Hematopoietic multipotent progenitor cell treated with erythropoietin and hydrocortisone succinate and interleukin-3 and kit ligand, for 4 days (in vitro differentiated cells): ENCODE results near the gene PRTG.
A peak's percentile ranks its signal among the peaks of the same experiment; 100 is the strongest.
"Not testable (repeated sequence)": the region's sequence is repeated elsewhere in the genome, so short reads cannot be mapped to it uniquely, and the experiment has no call there.

ENCODE experiments used
- DNase-seq: peaks from one replicate; pipeline ENCODE4 v3.0.0-alpha.2; 2015

The PRTG gene

GRCh38 chr15:55742927-55743728, at the start of gene PRTG:
Gene PRTG, minus strand, starts transcription at chr15:55743152. Its CDS starts 221 bp downstream, at chr15:55742931.
- DNase-seq, result peak; percentile 25

DNA sequence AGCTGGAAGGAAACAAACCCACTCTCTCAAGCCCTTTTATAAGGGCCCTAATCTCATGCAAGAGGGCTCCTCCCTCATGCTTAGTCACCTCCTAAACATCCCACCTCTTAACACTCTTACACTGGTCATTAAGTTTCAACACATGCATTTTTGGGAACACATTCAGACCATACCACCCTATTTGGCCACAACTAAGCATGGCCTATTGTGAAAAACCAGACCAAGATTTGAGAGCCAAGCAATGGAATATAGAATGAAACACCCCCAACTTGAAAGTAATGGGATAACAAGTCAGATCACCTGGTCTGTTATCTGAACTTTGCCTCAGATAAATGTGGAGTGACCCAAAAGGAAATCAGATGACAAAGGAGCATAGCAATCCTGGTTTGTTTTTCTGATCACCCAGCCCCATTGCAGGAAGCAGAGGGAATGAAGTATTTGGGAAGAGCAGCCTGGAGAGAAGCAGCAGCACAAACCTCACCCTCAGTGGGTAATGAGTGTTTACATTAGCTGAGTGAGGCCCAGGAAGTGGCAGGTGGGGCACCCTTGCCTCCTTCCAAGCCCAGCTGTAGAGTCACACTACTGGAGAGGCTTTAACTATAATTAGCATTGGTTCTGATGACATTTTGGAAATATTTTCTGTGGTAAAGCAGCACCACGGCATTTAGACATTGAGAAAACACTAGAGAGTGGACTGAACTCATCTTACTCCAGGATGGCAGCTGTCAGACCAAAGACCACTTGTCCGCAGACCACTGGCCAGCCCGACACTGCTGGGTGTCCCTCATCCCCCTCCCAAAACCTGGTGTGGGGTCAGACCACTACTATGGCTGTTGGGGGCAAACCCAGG, 48.8 kb upstream of the PRTG start:
- no peak for DNase-seq

GRCh38 chr15:55789066-55789660, 46.2 kb upstream of the PRTG start:
- DNase-seq, result peak; percentile 42

GRCh38 chr15:55786341-55786740, 43.4 kb upstream of the PRTG start:
- DNase-seq, result no peak

DNA sequence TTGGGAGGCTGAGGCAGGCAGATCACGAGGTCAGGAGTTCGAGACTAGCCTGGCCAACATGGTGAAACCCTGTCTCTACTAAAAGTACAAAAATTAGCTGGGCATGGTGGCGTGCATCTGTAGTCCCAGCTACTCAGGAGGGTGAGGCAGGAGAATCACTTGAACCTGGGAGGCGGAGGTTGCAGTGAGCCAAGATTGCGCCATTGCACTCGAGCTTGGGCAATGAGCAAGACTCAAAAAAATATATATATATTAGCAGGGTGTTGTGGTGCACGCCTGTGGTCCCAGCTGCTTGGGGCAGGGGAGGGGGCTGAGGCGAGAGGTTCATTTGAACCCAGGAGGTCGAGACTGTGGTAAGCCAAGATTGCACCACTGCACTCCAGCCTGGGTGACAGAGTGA, 42.6 kb upstream of the PRTG start:
- not testable (repeated sequence) for DNase-seq

DNA sequence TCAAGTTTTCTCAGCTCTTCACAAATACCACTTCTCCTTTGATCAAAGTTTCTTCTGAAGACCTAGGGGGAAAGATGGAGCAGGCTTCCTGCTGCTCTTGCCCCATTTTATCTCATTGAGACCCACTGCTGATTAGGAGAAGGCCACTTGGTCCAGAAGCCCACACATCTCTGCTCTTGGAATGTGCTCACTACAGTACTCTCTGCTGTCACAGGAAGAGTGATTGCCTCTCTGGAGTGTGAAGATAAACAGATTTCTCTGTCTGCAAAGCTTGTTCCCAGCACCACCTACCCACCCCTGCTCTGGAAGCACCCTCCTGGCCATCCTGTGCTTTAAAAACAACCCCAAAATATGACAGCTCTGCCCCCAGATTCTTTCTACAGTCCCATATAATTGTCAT, 41.3 kb upstream of the PRTG start:
- peak; percentile 5 for DNase-seq

GRCh38 chr15:55782901-55783300, 39.9 kb upstream of the PRTG start:
- no peak for DNase-seq

- DNase-seq, result no peak
Measured at GRCh38 chr15:55780292-55780691, 37.3 kb upstream of the PRTG start.

- no peak for DNase-seq
Measured at GRCh38 chr15:55778932-55779331, 36.0 kb upstream of the PRTG start.

GRCh38 chr15:55775316-55775715, 32.4 kb upstream of the PRTG start:
- DNase-seq, result peak; percentile 22

DNA sequence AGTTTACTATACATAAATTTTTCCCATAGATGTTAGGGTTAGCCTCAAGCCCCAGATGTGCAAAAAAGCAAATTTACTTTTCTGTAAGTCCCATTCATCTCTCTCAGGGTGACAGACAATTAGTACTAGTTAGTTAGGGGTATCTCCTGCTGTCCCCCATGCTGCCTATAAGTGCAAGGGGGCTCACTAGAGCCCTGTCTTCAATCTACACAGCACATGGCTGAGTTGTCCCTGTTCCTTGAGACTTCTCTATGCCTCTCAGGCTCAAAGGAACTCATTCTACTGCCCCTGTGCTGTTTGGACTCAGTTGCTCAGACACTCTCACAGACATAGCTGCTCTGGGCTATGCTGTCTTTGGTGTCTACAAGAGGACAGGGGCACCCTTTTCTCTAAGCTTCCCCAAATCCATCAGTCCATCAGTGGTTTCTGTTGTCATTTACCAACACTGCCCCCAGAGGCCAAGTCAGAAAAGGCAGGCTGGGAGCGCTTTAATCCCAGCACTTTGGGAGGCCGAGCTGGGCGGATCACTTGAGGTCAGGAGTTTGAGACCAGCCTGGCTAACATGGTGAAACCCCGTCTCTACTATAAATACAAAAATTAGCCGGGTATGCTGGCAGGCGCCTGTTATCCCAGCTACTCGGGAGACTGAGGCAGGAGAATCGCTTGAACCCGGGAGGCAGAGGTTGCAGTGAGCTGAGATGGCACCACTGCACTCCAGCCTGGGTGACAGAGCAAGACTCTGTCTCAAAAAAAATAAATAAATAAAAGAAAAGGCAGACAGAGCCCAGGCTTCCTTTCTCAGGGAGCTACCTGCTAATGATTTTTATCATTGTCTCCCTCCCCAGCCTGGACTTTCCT, 31.4 kb upstream of the PRTG start:
- peak; percentile 68 for DNase-seq

GRCh38 chr15:55770806-55771205, 27.9 kb upstream of the PRTG start:
- no peak for DNase-seq

GRCh38 chr15:55770261-55770660, 27.3 kb upstream of the PRTG start:
- DNase-seq, result no peak

DNA sequence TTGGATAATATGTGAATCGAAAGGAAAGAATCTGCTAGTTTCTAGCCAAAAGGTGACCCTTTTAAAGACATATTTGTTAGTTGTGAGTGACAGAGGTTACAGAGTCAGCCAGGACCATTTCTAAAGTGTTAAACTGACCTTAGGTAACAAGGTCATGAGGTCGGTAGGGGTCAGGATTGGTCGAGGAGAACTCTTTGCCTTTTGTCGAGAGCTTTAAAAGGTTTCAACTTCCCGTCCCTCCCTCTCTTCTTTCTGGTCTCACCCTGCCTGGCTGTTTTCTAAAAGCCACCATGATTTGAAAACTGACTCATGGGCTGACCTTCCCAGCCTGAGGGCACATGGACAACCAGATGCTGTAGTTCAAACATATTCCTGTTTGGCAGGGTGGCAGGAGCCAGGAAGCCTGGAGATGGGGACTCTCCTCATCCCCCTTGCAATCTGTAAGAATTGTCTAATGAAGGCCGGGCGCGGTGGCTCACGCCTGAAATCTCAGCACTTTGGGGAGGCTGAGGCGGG, 25.8 kb upstream of the PRTG start:
- no peak for DNase-seq

DNA sequence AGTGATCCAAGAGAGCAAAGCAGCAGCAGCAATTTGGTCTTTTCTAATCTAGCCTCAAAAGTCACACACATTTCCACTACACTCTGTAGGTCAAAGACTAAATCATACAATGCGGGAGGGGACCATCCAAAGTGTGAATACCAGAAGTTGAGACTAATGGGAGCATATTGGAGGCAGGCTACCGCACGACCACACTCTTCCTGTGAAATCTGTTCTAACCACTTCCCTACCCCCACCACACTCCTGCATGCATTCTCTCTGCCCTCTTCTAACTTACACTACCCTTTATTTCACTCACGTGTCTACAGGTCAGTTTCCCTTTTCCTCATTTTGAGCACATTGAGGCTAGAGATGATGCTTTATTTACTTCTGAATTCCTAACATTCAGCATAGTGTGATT, 23.7 kb upstream of the PRTG start:
- DNase-seq, result peak; percentile 8

- DNase-seq, result no peak
Measured at GRCh38 chr15:55764398-55764797, 21.4 kb upstream of the PRTG start.

- DNase-seq, result no peak
Measured at GRCh38 chr15:55758580-55758986, 15.6 kb upstream of the PRTG start.

DNA sequence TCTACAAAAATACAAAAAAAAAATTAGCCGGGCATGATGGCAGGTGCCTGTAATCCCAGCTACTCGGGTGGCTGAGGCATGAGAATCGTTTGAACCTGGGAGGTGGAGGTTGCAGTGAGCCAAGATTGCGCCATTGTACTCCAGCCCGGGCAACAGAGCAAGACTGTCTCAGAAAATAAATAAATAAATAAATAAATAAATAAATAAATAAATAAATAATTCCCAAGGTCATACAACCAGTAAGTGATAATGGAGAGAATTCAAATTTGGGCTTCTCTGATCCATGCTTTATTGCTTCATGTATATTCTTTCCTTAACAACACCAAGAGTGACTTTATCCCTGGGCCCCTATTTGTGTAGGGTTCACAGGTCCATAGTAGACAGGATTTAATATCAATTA, 10.5 kb upstream of the PRTG start:
- DNase-seq, result not testable (repeated sequence)

DNA sequence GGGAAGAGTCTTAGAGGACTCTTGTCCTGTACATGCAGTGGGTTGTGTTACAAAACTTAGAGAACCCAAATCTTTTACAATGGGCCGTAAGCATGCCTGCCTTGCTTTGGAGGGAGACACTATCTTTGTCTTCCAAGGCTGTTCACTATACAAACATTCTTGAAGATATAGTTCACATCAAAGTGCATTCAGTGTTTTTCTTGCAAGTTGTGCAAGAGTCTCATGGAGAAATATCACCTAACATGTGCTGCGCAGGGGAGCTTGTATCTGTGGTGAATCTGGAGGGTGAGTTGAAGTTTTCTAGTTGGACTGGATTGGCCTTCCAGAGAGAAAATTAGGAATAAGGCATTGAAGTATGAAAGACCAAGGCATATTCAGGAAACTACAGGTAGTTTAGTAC, 7.8 kb upstream of the PRTG start:
- no peak for DNase-seq

DNA sequence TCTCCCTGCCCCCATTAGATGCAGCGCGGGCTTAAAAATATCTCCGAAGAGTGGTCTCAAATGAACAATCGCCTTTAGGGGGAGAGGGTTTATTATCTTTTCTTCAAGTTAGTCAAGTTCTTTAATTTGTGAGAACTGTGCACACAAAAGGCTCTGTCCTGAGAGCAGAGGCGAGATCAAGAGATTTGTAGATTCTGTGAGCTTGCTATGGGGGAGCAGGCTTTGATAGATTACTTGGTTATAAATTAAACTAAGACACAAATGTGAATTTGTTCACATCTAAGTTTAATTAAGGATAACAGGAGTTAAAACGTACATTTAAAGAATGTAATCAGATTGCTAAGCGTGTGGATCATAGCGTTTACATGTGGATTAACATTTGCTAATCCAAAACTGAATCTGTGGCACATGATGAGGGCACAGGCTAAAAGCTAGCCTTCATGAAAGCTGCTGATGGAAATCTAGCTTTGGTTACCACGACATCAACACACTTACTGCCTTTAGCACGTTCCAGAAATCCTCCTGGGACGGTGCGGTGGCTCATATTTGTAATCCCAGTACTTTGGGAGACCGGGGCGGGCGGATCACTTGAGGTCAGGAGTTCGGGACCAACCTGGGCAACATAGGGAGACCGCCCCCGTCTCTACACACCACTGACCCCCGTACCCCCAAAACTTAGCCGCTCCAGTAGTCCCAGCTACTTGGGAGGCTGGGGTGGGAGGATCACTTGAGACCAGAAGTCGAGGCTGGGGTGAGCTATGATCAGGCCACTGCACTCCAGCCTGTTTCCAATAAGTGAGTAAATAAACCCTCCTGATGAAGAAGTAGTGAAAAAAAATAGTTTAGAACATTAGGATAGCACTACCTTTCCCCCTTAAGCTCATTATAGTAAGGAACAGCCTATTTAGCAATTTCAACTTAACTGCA, 1.0 kb upstream of the PRTG start:
- DNase-seq, result no peak

DNA sequence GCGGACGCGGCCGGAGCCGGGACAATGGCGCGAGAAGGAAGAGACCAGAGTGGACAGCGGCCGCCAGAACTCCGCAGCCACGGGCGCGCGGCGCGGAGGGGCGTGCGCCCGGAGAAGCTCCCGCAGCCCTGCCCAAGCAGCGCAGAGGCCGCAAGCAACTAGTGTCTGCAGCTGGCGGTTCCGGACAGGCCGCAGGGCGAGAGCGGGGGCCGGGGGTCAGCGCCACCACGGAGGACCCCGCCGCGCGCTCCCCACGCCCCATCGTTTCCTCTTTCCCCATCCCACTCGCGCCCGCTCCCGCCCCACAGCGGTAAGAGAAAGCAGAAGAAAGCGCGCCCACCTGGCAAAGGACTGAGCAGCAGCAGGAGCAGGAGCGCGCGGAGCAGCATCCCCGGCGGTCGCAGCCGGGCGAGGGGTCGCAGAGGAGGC, 440 bp downstream of the PRTG start:
- peak; percentile 33 for DNase-seq
